Endothelial cell of umbilical vein (primary cell): ENCODE results near the gene NIT2. TPM values are rescaled to one million over a fixed set of nuclear protein-coding genes. Genes with fewer than 3 reads are reported as not detected.

Source experiments
- BruUV-seq: library from RNA; stranded (reverse); fragments of 400-500 nt; replicated peaks from 2 replicates; lab custom pipeline; 2021; lab: Mats Ljungman, UMichigan
- CTCF ChIA-PET: fragments of 300-600, 350-600 bp; sonication (Branson Sonifier 250); formaldehyde crosslinking; loops from one replicate; lab custom pipeline; 2021; ENCODE audit warnings: antibody characterized with exemption, inconsistent platforms; lab: Charles Lee
- POLR2A ChIA-PET: fragments of 300-600, 350-600 bp; sonication (Branson Sonifier 250); formaldehyde crosslinking; loops from one replicate; lab custom pipeline; 2021; ENCODE audit warnings: antibody characterized with exemption, inconsistent platforms; lab: Charles Lee
- DNase-seq: peaks from one replicate; pipeline ENCODE4 v3.0.0-alpha.2; 2011; ENCODE audit warnings: low read depth, low spot score
- FAIRE-seq: peaks from 2 replicates; lab custom pipeline; 2011; peaks lifted over from hg19 to GRCh38; lab: Jason Lieb, UNC
- H2AFZ ChIP-seq: 2 replicates; pipeline ENCODE4 v1.6.0; 2012; ENCODE audit warnings: low read depth, low read length, control low read depth, inconsistent platforms
- H3K27ac ChIP-seq: 2 replicates; pipeline ENCODE4 v1.5.1; 2011; ENCODE audit warnings: low read depth, mild to moderate bottlenecking, control low read depth, low read length, moderate library complexity; ENCODE audit not compliant: insufficient read depth
- H3K27me3 ChIP-seq, 2 experiments: 2 replicates each; pipeline versions ENCODE4 v1.6.0 to v1.6.1; 2011; ENCODE audit warnings: low read length in 2 of 2, mixed read lengths in 1 of 2; ENCODE audit not compliant: control insufficient read depth in 2 of 2, insufficient read depth in 2 of 2
- H3K36me3 ChIP-seq, 2 experiments: 2 replicates in 1 of 2; 3 replicates in 1 of 2; pipeline ENCODE4 v1.5.1; 2011; ENCODE audit warnings: low read length in 2 of 2, mild to moderate bottlenecking in 1 of 2, moderate library complexity in 1 of 2; ENCODE audit not compliant: control insufficient read depth in 2 of 2, insufficient read depth in 2 of 2; ENCODE audit errors: extremely low read depth in 1 of 2
- H3K4me1 ChIP-seq: 3 replicates; pipeline ENCODE4 v1.5.1; 2011; ENCODE audit warnings: mild to moderate bottlenecking, low read length; ENCODE audit not compliant: control insufficient read depth, insufficient read depth; ENCODE audit errors: extremely low read depth
- H3K4me2 ChIP-seq: 2 replicates; pipeline ENCODE4 v1.6.1; 2011; ENCODE audit warnings: low read length, control low read depth, mixed read lengths; ENCODE audit not compliant: insufficient read depth
- H3K4me3 ChIP-seq, 3 experiments: fragments of 200-600 bp in 1 of 3; sonication (generic), shearing (Covaris generic) in 1 of 3; replicated peaks in 1 of 3; 2 replicates each; pipeline ENCODE4 v1.5.1; 2011 to 2016; ENCODE audit warnings: control low read depth in 3 of 3, low read length in 3 of 3, mild to moderate bottlenecking in 2 of 3, inconsistent platforms in 1 of 3, low read depth in 1 of 3, moderate library complexity in 1 of 3; ENCODE audit not compliant: insufficient read depth in 1 of 3
- H3K79me2 ChIP-seq: 2 replicates; pipeline ENCODE4 v1.6.0; 2012; ENCODE audit warnings: low read length, inconsistent platforms; ENCODE audit not compliant: control insufficient read depth, insufficient read depth
- H3K9ac ChIP-seq: replicated peaks from 2 replicates; pipeline ENCODE3; 2011; ENCODE audit warnings: low read length, control low read depth; ENCODE audit not compliant: insufficient read depth; ENCODE audit errors: extremely low read depth
- H3K9me1 ChIP-seq: replicated peaks from 3 replicates; pipeline ENCODE4 v1.6.0; 2011; ENCODE audit warnings: mild to moderate bottlenecking, low read length; ENCODE audit not compliant: control insufficient read depth, insufficient read depth; ENCODE audit errors: extremely low read depth
- H3K9me3 ChIP-seq: replicated peaks from 2 replicates; pipeline ENCODE4 v1.5.1; 2012; ENCODE audit warnings: low read length, inconsistent platforms; ENCODE audit not compliant: control insufficient read depth, insufficient read depth
- H4K20me1 ChIP-seq: replicated peaks from 2 replicates; pipeline ENCODE3; 2011; ENCODE audit warnings: mild to moderate bottlenecking, low read length; ENCODE audit not compliant: control insufficient read depth, insufficient read depth; ENCODE audit errors: extremely low read depth
- CTCF ChIP-seq, 2 donors: IDR thresholded peaks; 1 replicate in 1 of 2; 2 replicates in 1 of 2; pipeline ENCODE4 v1.5.1; 2011; ENCODE audit warnings: low read length in 2 of 2, mild to moderate bottlenecking in 2 of 2, moderate library complexity in 2 of 2, control low read depth in 1 of 2, inconsistent platforms in 1 of 2, low read depth in 1 of 2; ENCODE audit not compliant: insufficient read depth in 1 of 2; ENCODE audit errors: extremely low read depth in 1 of 2
- EZH2 ChIP-seq: IDR thresholded peaks from 2 replicates; pipeline ENCODE4 v1.6.1; 2012; ENCODE audit warnings: borderline replicate concordance, low read depth, mild to moderate bottlenecking, moderate library complexity, low read length, inconsistent platforms; ENCODE audit not compliant: severe bottlenecking
- FOS ChIP-seq: IDR thresholded peaks from 2 replicates; pipeline ENCODE4 v1.6.1; 2011; ENCODE audit warnings: mild to moderate bottlenecking, low read length, moderate library complexity, borderline replicate concordance; ENCODE audit not compliant: insufficient read depth
- GATA2 ChIP-seq: IDR thresholded peaks from 2 replicates; pipeline ENCODE4 v1.7.0; 2011; ENCODE audit warnings: low read depth, mild to moderate bottlenecking, moderate library complexity, mixed read lengths, low read length; ENCODE audit not compliant: insufficient read length, insufficient read depth
- JUN ChIP-seq: IDR thresholded peaks from 2 replicates; pipeline ENCODE4 v1.6.1; 2011; ENCODE audit warnings: borderline replicate concordance, low read depth; ENCODE audit not compliant: insufficient read length, insufficient read depth
- MYC ChIP-seq: IDR thresholded peaks from one replicate; pipeline ENCODE4 v1.6.1; 2011; ENCODE audit warnings: mild to moderate bottlenecking, low read depth, low read length
- POLR2A ChIP-seq: IDR thresholded peaks from 2 replicates; pipeline ENCODE4 v1.6.1; 2012; ENCODE audit warnings: low read depth, mild to moderate bottlenecking, control low read depth, low read length
- POLR2AphosphoS5 ChIP-seq: IDR thresholded peaks from 2 replicates; pipeline ENCODE4 v1.6.1; 2012; ENCODE audit warnings: low read depth, mild to moderate bottlenecking, control low read depth, low read length, moderate library complexity; ENCODE audit not compliant: insufficient read depth
- dilution Hi-C: fragments of 300-500 bp; cut with MboI; formaldehyde crosslinking; loops from one replicate; pipeline ENCODE4 v1.15.0; 2019; ENCODE audit warnings: low sequenced_read_pairs; ENCODE audit not compliant: extremely low pct_ligation_motif_present
- intact Hi-C: fragments of 100-400 bp; cut with micrococcal nuclease; formaldehyde crosslinking; loops from one replicate; pipeline ENCODE4 v1.10.0; 2022
- polyA plus RNA-seq, 4 experiments: library from polyadenylated mRNA; depleted of rRNA in 3 of 4; stranded (reverse) in 3 of 4; unstranded in 1 of 4; fragments of >200 nt; gene quantifications; 2 replicates each; pipeline versions ENCODE4 v1.2.1 to v1.2.3, GENCODE V29; 2011 to 2012; ENCODE audit warnings: missing spikeins in 1 of 4
- total RNA-seq: library from RNA; stranded (reverse); gene quantifications from 2 replicates; pipeline ENCODE4 v1.2.3, GENCODE V29; 2021
- TF ChIP-seq, protein P1 (sequence below): IDR thresholded peaks from 2 replicates; pipeline ENCODE4 v1.6.1; 2011; ENCODE audit not compliant: insufficient read depth, insufficient read length

The NIT2 gene
- total and polyA plus RNA-seq, 2 donors (not counting 3 experiments of a cell fraction or from before 2014, with no cell fraction given) = 19.4 to 20.5 TPM

DNA sequence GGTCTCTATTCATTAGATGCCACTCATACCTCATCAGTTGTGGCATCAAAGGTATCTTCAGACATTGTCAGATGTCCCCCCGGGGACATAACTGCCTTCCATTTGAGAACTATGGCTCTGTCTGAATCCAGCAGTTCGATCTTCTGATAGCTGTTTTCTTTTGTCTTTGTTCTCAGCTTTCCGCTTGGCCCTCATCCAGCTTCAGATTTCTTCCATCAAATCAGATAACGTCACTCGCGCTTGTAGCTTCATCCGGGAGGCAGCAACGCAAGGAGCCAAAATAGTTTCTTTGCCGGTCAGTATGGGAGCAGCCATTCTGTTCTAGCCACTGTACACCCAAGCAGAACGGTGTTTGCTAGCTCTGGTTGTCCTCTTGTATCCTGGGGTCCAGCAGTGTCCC, 4.4 kb downstream of the NIT2 start:
- no peak for TF ChIP-seq FOS
- TF ChIP-seq JUN = no peak
- TF ChIP-seq GATA2 = no peak
- no peak for TF ChIP-seq POLR2A
- TF ChIP-seq MYC = no peak
- TF ChIP-seq POLR2AphosphoS5 = no peak
- no peak for TF ChIP-seq CTCF (IDR thresholded peaks at IDR 0.05; ENCODE audit: extremely low read depth in 1 of 2, insufficient read depth in 1 of 2, low read depth in 1 of 2, low read length in 2 of 2)
- TF ChIP-seq, protein P1, sequence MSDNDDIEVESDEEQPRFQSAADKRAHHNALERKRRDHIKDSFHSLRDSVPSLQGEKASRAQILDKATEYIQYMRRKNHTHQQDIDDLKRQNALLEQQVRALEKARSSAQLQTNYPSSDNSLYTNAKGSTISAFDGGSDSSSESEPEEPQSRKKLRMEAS = no peak
- TF ChIP-seq EZH2 = no peak
- POLR2A ChIA-PET = no interaction called here
- Histone ChIP-seq H3K9ac (no peak overlapping the region), H3K4me3 (no peak overlapping the region), H3K9me1 (no peaks in the 10 kb centered on the region), H3K9me3 (no peaks in the 10 kb centered on the region), H3K79me2 (no peaks in the 10 kb centered on the region), H3K27ac (no peak overlapping the region), H3K36me3 (peaks cover 0 to 3% of the 10 kb centered on the region in 2 experiments), H3K27me3 (no peaks in the 10 kb centered on the region), H2AFZ (no peak overlapping the region), H4K20me1 (no peaks in the 10 kb centered on the region), H3K4me2 (no peak overlapping the region), H3K4me1 (peaks cover 10% of the 10 kb centered on the region)
- no peak for DNase-seq
- intact Hi-C loops (no loop called here), dilution Hi-C loops (no loop called here)
- CTCF ChIA-PET = interaction anchor here (1.0 to 1.6 kb wide), 3 partner anchors 16 to 507 kb away, joined by 3 to 4 read pairs (median 3); no protein-coding TSS in a partner anchor
- no peak for FAIRE-seq
- no TSS peak for BruUV-seq
